Stomach (tissue), 9 donors: ENCODE data around the gene NSD1. TPM values are rescaled to one million over a fixed set of nuclear protein-coding genes. Genes with fewer than 3 reads are reported as not detected.
A peak's percentile ranks its signal among the peaks of the same experiment; 100 is the strongest.

Experiments
- DNase-seq, 2 donors: peaks; one replicate each; pipeline versions ENCODE4 v3.0.0 to v3.0.0-alpha.2; 2013 to 2019
- H3K27ac ChIP-seq, 5 donors: fragments of 200-600 bp in 4 of 5; sonication (generic) in 4 of 5; one replicate each; pipeline ENCODE4 v1.5.1; 2013 to 2019; ENCODE audit warnings: mild to moderate bottlenecking in 1 of 5, moderate library complexity in 1 of 5
- H3K27me3 ChIP-seq, 3 donors: fragments of 200-600 bp; sonication (generic); one replicate each; pipeline ENCODE4 v1.5.1; 2017 to 2019; ENCODE audit warnings: mixed run types in 1 of 3
- H3K36me3 ChIP-seq, 4 donors: fragments of 200-600 bp; sonication (generic); 1 replicate in 3 of 4; 2 replicates in 1 of 4; pipeline ENCODE4 v1.5.1; 2016 to 2019
- H3K4me1 ChIP-seq, 4 donors: fragments of 200-600 bp; sonication (generic); one replicate each; pipeline ENCODE4 v1.5.1; 2016 to 2019
- H3K4me3 ChIP-seq, 4 donors: fragments of 200-600 bp; sonication (generic) in 3 of 4; one replicate each; pipeline ENCODE4 v1.5.1; 2016 to 2019; ENCODE audit warnings: mild to moderate bottlenecking in 1 of 4
- H3K9me3 ChIP-seq, 4 donors: fragments of 200-600 bp; sonication (generic); one replicate each; pipeline ENCODE4 v1.5.1; 2016 to 2019
- CTCF ChIP-seq, 7 experiments: fragments of 450-650 bp in 4 of 7; fragments of 200-600 bp in 3 of 7; sonication (generic) in 3 of 7; IDR thresholded peaks; one replicate each; pipeline ENCODE4 v1.5.1; 2016 to 2019; ENCODE audit warnings: antibody characterized with exemption in 7 of 7, control low read depth in 2 of 7, mild to moderate bottlenecking in 1 of 7
- EP300 ChIP-seq: sonication (generic); formaldehyde crosslinking; IDR thresholded peaks from one replicate; pipeline ENCODE4 v1.6.1; 2017; ENCODE audit warnings: antibody characterized with exemption
- POLR2A ChIP-seq, 4 donors: fragments of 450-650 bp; IDR thresholded peaks; one replicate each; pipeline ENCODE4 v1.6.1; 2016; ENCODE audit warnings: antibody characterized with exemption in 4 of 4, control low read depth in 2 of 4, mild to moderate bottlenecking in 1 of 4, moderate library complexity in 1 of 4
- POLR2AphosphoS5 ChIP-seq, 3 donors: sonication (generic); formaldehyde crosslinking; IDR thresholded peaks; one replicate each; pipeline ENCODE4 v1.6.1; 2016; ENCODE audit warnings: antibody characterized with exemption in 3 of 3
- WGBS, 5 donors: extraction: QIAGEN DNeasy Blood & Tissue Kit in 3 of 5; methylation state at CpG; one replicate each; pipeline versions ENCODE4 v1.1.5 to v1.1.7; 2013 to 2018; 5-methylcytosine and 5-hydroxymethylcytosine counted together
- intact Hi-C: fragments of 100-400 bp; cut with DNase I; formaldehyde crosslinking; loops from one replicate; pipeline ENCODE4 v1.15.1; 2023; ENCODE audit warnings: low total_unique reads
- polyA plus RNA-seq, 3 donors: library from polyadenylated mRNA; stranded (reverse); fragments of 200-250 nt; gene quantifications; one replicate each; pipeline ENCODE4 v1.2.3, GENCODE V29; 2013
- total RNA-seq, 5 donors: library from RNA; depleted of rRNA; stranded (reverse); fragments of >200 nt; gene quantifications; one replicate each; pipeline versions ENCODE4 v1.1.0 to v1.2.3, GENCODE V29; 2014 to 2016
- donor health status: healthy with polysubstance abuse.
- donor health status: Bipolar disorder and iron deficiency.
- donor health status: healthy.

The NSD1 gene
- total and polyA plus RNA-seq, 8 donors: 5.1 to 69.9 (median 23.5) TPM

- intact Hi-C loops: loop anchor here (10.0 kb wide), 1 partner anchor 47 kb away; no protein-coding TSS in a partner anchor
- H3K9me3 ChIP-seq: no peaks in the 10 kb centered on the region
- peak in 1 of 2 donors; percentile 66 for DNase-seq
- 68 to 82% (median 78%) methylated on average over 23 to 28 of the region's 28 CpGs for WGBS, 5 donors
- peaks cover 0 to 12% (median 6%) of the 10 kb centered on the region in 4 donors for H3K4me1 ChIP-seq
- H3K27ac ChIP-seq: peak overlapping the region in 2 of 5 donors; percentile 34 to 45
- no peak overlapping the region for H3K4me3 ChIP-seq
- H3K27me3 ChIP-seq: no peaks in the 10 kb centered on the region
- no peak for TF ChIP-seq EP300
- no peak for TF ChIP-seq POLR2A (IDR thresholded peaks at IDR 0.05)
- no peak for TF ChIP-seq CTCF (IDR thresholded peaks at IDR 0.05)
- H3K36me3 ChIP-seq: peaks cover 11 to 58% (median 50%) of the 10 kb centered on the region in 4 donors
These were observed 194.3 kb downstream of the NSD1 start for GRCh38 chr5:177327539-177328522.

DNA sequence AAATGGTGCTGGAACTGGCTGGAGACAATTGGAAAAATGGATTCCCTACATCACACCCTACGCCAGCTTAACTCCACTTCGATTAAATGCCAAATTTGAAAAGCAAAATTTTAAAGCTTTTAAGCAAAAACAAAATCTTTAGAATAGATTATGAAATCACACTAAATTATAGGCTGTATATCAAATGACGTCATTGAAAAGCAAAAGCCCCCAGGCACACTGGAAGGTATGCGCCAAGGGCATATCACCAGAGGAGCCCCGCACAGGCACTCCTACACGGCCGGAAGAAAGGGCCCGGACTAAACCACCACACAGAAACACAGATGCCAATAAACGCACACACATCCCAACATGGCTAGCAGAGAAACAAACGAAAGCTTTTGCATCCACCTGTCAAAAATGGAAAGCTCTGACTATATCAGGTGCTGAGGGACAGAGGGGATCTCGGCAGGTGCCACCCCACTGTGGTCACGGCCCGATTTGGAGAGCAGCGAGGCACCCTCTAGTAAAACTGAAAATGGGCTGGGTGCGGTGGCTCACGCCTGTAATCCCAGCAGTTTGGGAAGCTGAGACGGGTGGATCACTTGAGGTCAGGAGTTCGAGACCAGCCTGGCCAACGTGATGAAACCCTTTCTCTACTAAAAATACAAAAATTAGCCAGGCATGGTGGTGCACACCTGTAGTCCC lies 195.1 kb downstream of the NSD1 start:
- WGBS, 5 donors: 86 to 94% (median 90%) methylated on average over 19 of the region's 19 CpGs
- peak overlapping the region in 1 of 5 donors; percentile 45 for H3K27ac ChIP-seq
- TF ChIP-seq CTCF (IDR thresholded peaks at IDR 0.05): no peak
- TF ChIP-seq POLR2AphosphoS5 (IDR thresholded peaks at IDR 0.05): no peak
- TF ChIP-seq EP300: no peak
- TF ChIP-seq POLR2A (IDR thresholded peaks at IDR 0.05): no peak
- H3K36me3 ChIP-seq: peaks cover 20 to 65% (median 59%) of the 10 kb centered on the region in 4 donors
- no peak overlapping the region for H3K4me3 ChIP-seq
- no peaks in the 10 kb centered on the region for H3K9me3 ChIP-seq
- no peak for DNase-seq
- peaks cover 0 to 12% (median 6%) of the 10 kb centered on the region in 4 donors for H3K4me1 ChIP-seq
- H3K27me3 ChIP-seq: no peaks in the 10 kb centered on the region
- intact Hi-C loops: loop anchor here (10.0 kb wide), 1 partner anchor 46 kb away; no protein-coding TSS in a partner anchor

GRCh38 chr5:177329883-177330282 lies 196.3 kb downstream of the NSD1 start:
- Histone ChIP-seq H3K4me3 (no peak overlapping the region), H3K27me3 (no peaks in the 10 kb centered on the region), H3K9me3 (no peaks in the 10 kb centered on the region), H3K27ac (no peak overlapping the region), H3K36me3 (peaks cover 32 to 70% (median 66%) of the 10 kb centered on the region in 4 donors), H3K4me1 (peaks cover 0 to 12% (median 6%) of the 10 kb centered on the region in 4 donors)
- no peak for DNase-seq
- intact Hi-C loops: loop anchor here (10.0 kb wide), 1 partner anchor 45 kb away; no protein-coding TSS in a partner anchor
- 79 to 90% (median 88%) methylated on average over 5 to 6 of the region's 6 CpGs for WGBS, 5 donors
- no peak for TF ChIP-seq POLR2AphosphoS5 (IDR thresholded peaks at IDR 0.05)
- no peak for TF ChIP-seq EP300
- TF ChIP-seq POLR2A (IDR thresholded peaks at IDR 0.05): no peak
- TF ChIP-seq CTCF (IDR thresholded peaks at IDR 0.05): no peak
